K562 (cell line): ENCODE measurements around the gene HSPB6. TPM values are rescaled to one million over a fixed set of nuclear protein-coding genes. Genes with fewer than 3 reads are reported as not detected.

Source experiments
- ATAC-seq: fragments of 200-7000 bp; cut with Tn5 transposase; 3 replicates; pipeline ENCODE4 v1.9.1; 2020; ENCODE audit warnings: moderate library complexity
- Bru-seq: library from RNA; stranded (reverse); fragments of 400-500 nt; gene quantifications from one replicate; lab custom pipeline; 2021; lab: Mats Ljungman, UMichigan
- BruChase-seq, 2 experiments: library from RNA; stranded (reverse); fragments of 400-500 nt; gene quantifications; one replicate each; lab custom pipeline; 2021; lab: Mats Ljungman, UMichigan
- BruUV-seq: library from RNA; stranded (reverse); fragments of 400-500 nt; replicated peaks from 2 replicates; lab custom pipeline; 2021; lab: Mats Ljungman, UMichigan
- CTCF ChIA-PET: fragments of 300-600 bp; formaldehyde crosslinking; extraction: SDS; loops from one replicate; lab custom pipeline; 2021; ENCODE audit warnings: low intra/inter-chr PET ratio; lab: Yijun Ruan, JAX
- POLR2A ChIA-PET: fragments of 300-600, 350-650 bp; sonication (Branson Sonifier 250); formaldehyde crosslinking; extraction: SDS; loops from one replicate; lab custom pipeline; 2021; ENCODE audit warnings: antibody characterized with exemption, inconsistent platforms; lab: Yijun Ruan, JAX
- DNase-seq, 4 experiments: peaks; one replicate each; pipeline versions ENCODE4 v3.0.0 to v3.0.0-alpha.2; 2011 to 2018; ENCODE audit warnings: low spot score in 3 of 4, mixed read lengths in 3 of 4; ENCODE audit errors: extremely low read depth in 1 of 4
- FAIRE-seq: peaks from 2 replicates; lab custom pipeline; 2011; peaks lifted over from hg19 to GRCh38; lab: Jason Lieb, UNC
- H2AFZ ChIP-seq: 2 replicates; pipeline ENCODE4 v1.6.0; 2011; ENCODE audit warnings: low read depth, low read length, control low read depth, inconsistent platforms
- H3K27ac ChIP-seq: fragments of 200-600 bp; 3 replicates; pipeline ENCODE4 v1.8.0; 2011; ENCODE audit warnings: low read depth, mild to moderate bottlenecking, control low read depth, inconsistent platforms, low read length, moderate library complexity, mixed read lengths; ENCODE audit errors: extremely low read depth
- H3K27me3 ChIP-seq, 2 experiments: fragments of 300-600 bp in 1 of 2; 2 replicates in 1 of 2; 3 replicates in 1 of 2; pipeline versions ENCODE4 v1.6.0 to v1.8.0; 2011; ENCODE audit warnings: inconsistent platforms in 2 of 2, low read length in 2 of 2, mild to moderate bottlenecking in 1 of 2, mixed read lengths in 1 of 2, moderate library complexity in 1 of 2; ENCODE audit not compliant: control insufficient read depth in 2 of 2, insufficient read depth in 2 of 2
- H3K36me3 ChIP-seq: fragments of 300-600 bp; 3 replicates; pipeline ENCODE4 v1.8.0; 2011; ENCODE audit warnings: mild to moderate bottlenecking, low read length, inconsistent platforms; ENCODE audit not compliant: control insufficient read depth, insufficient read depth
- H3K4me1 ChIP-seq, 2 experiments: fragments of 200-600 bp in 1 of 2; replicated peaks in 1 of 2; 2 replicates in 1 of 2; 3 replicates in 1 of 2; pipeline versions ENCODE4 v1.5.1 to v1.8.0; 2011; ENCODE audit warnings: inconsistent platforms in 2 of 2, low read length in 2 of 2, mild to moderate bottlenecking in 1 of 2, mixed read lengths in 1 of 2, moderate library complexity in 1 of 2; ENCODE audit not compliant: control insufficient read depth in 2 of 2, insufficient read depth in 2 of 2
- H3K4me2 ChIP-seq: 2 replicates; pipeline ENCODE4 v1.6.1; 2011; ENCODE audit warnings: low read length, control low read depth, inconsistent platforms, mixed read lengths; ENCODE audit not compliant: insufficient read depth
- H3K4me3 ChIP-seq: fragments of 200-600 bp; sonication (generic), shearing (Covaris generic); 2 replicates; pipeline ENCODE4 v1.5.1; 2016; ENCODE audit warnings: control low read depth, inconsistent platforms
- H3K79me2 ChIP-seq: fragments of 200-600 bp; 3 replicates; pipeline ENCODE4 v1.8.0; 2011; ENCODE audit warnings: low read length, inconsistent platforms; ENCODE audit not compliant: control insufficient read depth, insufficient read depth
- H3K9ac ChIP-seq, 2 experiments: 2 replicates each; pipeline versions ENCODE4 v1.6.0 to v1.6.1; 2011; ENCODE audit warnings: low read depth in 2 of 2, low read length in 2 of 2, control low read depth in 1 of 2, inconsistent platforms in 1 of 2, mild to moderate bottlenecking in 1 of 2, mixed read lengths in 1 of 2; ENCODE audit not compliant: insufficient read depth in 1 of 2
- H3K9me1 ChIP-seq: one replicate; pipeline ENCODE4 v1.6.0; 2011; ENCODE audit warnings: inconsistent platforms, mild to moderate bottlenecking, low read length, moderate library complexity; ENCODE audit not compliant: control insufficient read depth, insufficient read depth
- H3K9me3 ChIP-seq: replicated peaks from 2 replicates; pipeline ENCODE4 v1.5.1; 2011; ENCODE audit warnings: low read depth, low read length, inconsistent platforms; ENCODE audit not compliant: control insufficient read depth, insufficient read depth
- H4K20me1 ChIP-seq: replicated peaks from 2 replicates; pipeline ENCODE4 v1.6.1; 2011; ENCODE audit warnings: low read length, inconsistent platforms, mixed read lengths; ENCODE audit not compliant: control insufficient read depth, insufficient read depth
- BRF2 ChIP-seq: IDR thresholded peaks from 3 replicates; pipeline ENCODE4 v1.6.1; 2011; ENCODE audit warnings: borderline replicate concordance, mild to moderate bottlenecking; ENCODE audit not compliant: insufficient read length, insufficient read depth
- GABPB1 ChIP-seq: sonication (generic); formaldehyde crosslinking; IDR thresholded peaks from 2 replicates; pipeline ENCODE4 v1.8.0; 2022; ENCODE audit warnings: mild to moderate bottlenecking, missing genetic modification reagents
- HNRNPL ChIP-seq: fragments of 200-400 bp; formaldehyde crosslinking; IDR thresholded peaks from 2 replicates; pipeline ENCODE4 v1.6.1; 2017; ENCODE audit warnings: low read depth, mild to moderate bottlenecking, low read length
- KAT8 ChIP-seq: fragments of 450-650 bp; IDR thresholded peaks from 2 replicates; pipeline ENCODE4 v1.6.1; 2016; ENCODE audit warnings: low read depth, mild to moderate bottlenecking
- L3MBTL2 ChIP-seq: fragments of 450-650 bp; IDR thresholded peaks from 2 replicates; pipeline ENCODE4 v1.6.1; 2016; ENCODE audit warnings: mild to moderate bottlenecking, moderate library complexity
- NR0B1 ChIP-seq: fragments of 450-650 bp; IDR thresholded peaks from one replicate; pipeline ENCODE4 v1.6.1; 2018; ENCODE audit warnings: mild to moderate bottlenecking, moderate library complexity; ENCODE audit not compliant: partially characterized antibody
- PCBP1 ChIP-seq: fragments of 200-400 bp; formaldehyde crosslinking; IDR thresholded peaks from 2 replicates; pipeline ENCODE4 v1.6.1; 2018; ENCODE audit warnings: mild to moderate bottlenecking, low read depth, low read length; ENCODE audit not compliant: poor library complexity, severe bottlenecking
- PPARD ChIP-seq: fragments of 250-450 bp; sonication (Bioruptor Pico); IDR thresholded peaks from 2 replicates; pipeline ENCODE4 v1.8.0; 2022; ENCODE audit warnings: inconsistent platforms, mild to moderate bottlenecking, moderate library complexity
- PTTG1 ChIP-seq: fragments of 450-650 bp; IDR thresholded peaks from 2 replicates; pipeline ENCODE4 v1.6.1; 2016; ENCODE audit warnings: low read depth, mild to moderate bottlenecking, missing genetic modification characterization, missing compliant biosample characterization
- RBFOX2 ChIP-seq: fragments of 200-400 bp; formaldehyde crosslinking; IDR thresholded peaks from 2 replicates; pipeline ENCODE4 v1.6.1; 2017; ENCODE audit warnings: low read depth, mild to moderate bottlenecking, low read length, moderate library complexity
- SRSF7 ChIP-seq: fragments of 200-400 bp; formaldehyde crosslinking; optimal IDR thresholded peaks from 2 replicates; pipeline ENCODE3; 2017; ENCODE audit warnings: mild to moderate bottlenecking, low read depth, low read length
- USF1 ChIP-seq: sonication (generic); formaldehyde crosslinking; IDR thresholded peaks from 2 replicates; pipeline ENCODE4 v1.9.0; 2022; ENCODE audit warnings: mild to moderate bottlenecking, missing genetic modification reagents
- WGBS: fragments of 100-300 bp; shearing (Covaris generic); methylation state at CpG from one replicate; pipeline ENCODE4 v1.1.6; 2016; ENCODE audit warnings: low coverage, mixed read lengths; ENCODE audit not compliant: insufficient coverage; ENCODE audit errors: missing lambda C conversion rate; 5-methylcytosine and 5-hydroxymethylcytosine counted together
- in situ Hi-C: fragments of 300-500 bp; cut with MboI; formaldehyde crosslinking; loops from 4 replicates; pipeline ENCODE4 v1.15.0; 2018; ENCODE audit warnings: inconsistent platforms, mixed read lengths
- intact Hi-C: fragments of 100-400 bp; cut with micrococcal nuclease; formaldehyde crosslinking; loops from 2 replicates; pipeline ENCODE4 v1.14.2; 2022
- long read RNA-seq, 3 experiments: library from polyadenylated mRNA in 2 of 3; library from RNA in 1 of 3; unstranded in 2 of 3; stranded (forward) in 1 of 3; transcript quantifications; one replicate each; pipeline ENCODE4 v2.0.0, GENCODE V29; 2019 to 2022
- polyA minus RNA-seq, 3 experiments: library from RNA; depleted of rRNA, polyadenylated mRNA; stranded (reverse); fragments of >200 nt; gene quantifications; 2 replicates each; pipeline ENCODE4 v1.2.3, GENCODE V29; 2011
- polyA plus RNA-seq, 8 experiments: library from polyadenylated mRNA; depleted of rRNA in 4 of 8; stranded (reverse) in 5 of 8; unstranded in 3 of 8; fragments of >200 nt; fragmentation: Nextera tagmentation in 2 of 8; fragmentation: Illumina TruSeq in 1 of 8; extraction: Ambion mirVana in 2 of 8; extraction: Trizol in 1 of 8; gene quantifications; 2 replicates each; pipeline versions ENCODE4 v1.2.1 to v1.2.3, GENCODE V29; 2011 to 2014; ENCODE audit warnings: inconsistent platforms in 1 of 8, missing spikeins in 1 of 8
- total RNA-seq, 7 experiments: library from RNA; depleted of rRNA in 6 of 7; stranded (reverse); fragments of >200 nt in 6 of 7; fragmentation: Illumina TruSeq in 2 of 7; extraction: Trizol in 2 of 7; gene quantifications; 2 replicates each; pipeline versions ENCODE4 v1.2.1 to v1.2.3, GENCODE V29; 2011 to 2021; ENCODE audit warnings: low replicate concordance in 1 of 7

The HSPB6 gene
- 0.32 TPM in 1 of 2 replicates, not detected in the other for total RNA-seq (2011; cell fraction: chromatin; rRNA removed; ENCODE audit: low replicate concordance)
- total RNA-seq (2011; cell fraction: nucleolus; rRNA removed) = 0.50 and 0.92 TPM in 2 replicates
- not detected in 2 replicates for total RNA-seq (2011; cell fraction: nucleoplasm; rRNA removed)
- total RNA-seq (2014; rRNA removed) (not detected in 2 replicates), total RNA-seq (2014; rRNA removed; fragmentation: Illumina TruSeq; extraction: Trizol) (not detected in 2 replicates), total RNA-seq (2015; rRNA removed; fragmentation: Illumina TruSeq; extraction: Trizol) (not detected in 2 replicates), total RNA-seq (2021) (0.40 and 0.55 TPM in 2 replicates), polyA plus RNA-seq (2011; rRNA removed) (0.05 TPM in 1 of 2 replicates, not detected in the other), polyA plus RNA-seq (2014; fragmentation: Illumina TruSeq; extraction: Trizol) (0.14 TPM in 1 of 2 replicates, not detected in the other), polyA plus RNA-seq (2014; fragmentation: Nextera tagmentation; extraction: Ambion mirVana) (not detected), polyA plus RNA-seq (2014; rRNA removed) (not detected in 2 replicates), polyA minus RNA-seq (2011; rRNA and poly(A)+ RNA removed) (0.15 TPM in 1 of 2 replicates, not detected in the other), Bru-seq, nascent RNA (percentile 41 among the genes with signal in this experiment), BruChase-seq, experiment 1, labeled RNA remaining after a 2-hour chase (percentile 24 among the genes with signal in this experiment), BruChase-seq, experiment 2, labeled RNA remaining after a 6-hour chase (percentile 19 among the genes with signal in this experiment)
- 0.10 and 0.13 TPM in 2 replicates for polyA plus RNA-seq (2011; cell fraction: cytosol; rRNA removed)
- 0.24 and 0.63 TPM in 2 replicates for polyA plus RNA-seq (2011; cell fraction: nucleus; rRNA removed)
- 0.07 and 0.51 TPM in 2 replicates for polyA plus RNA-seq (2012)
- not detected in 2 replicates for polyA minus RNA-seq (2011; cell fraction: cytosol; rRNA and poly(A)+ RNA removed)
- 0.22 TPM in 1 of 2 replicates, not detected in the other for polyA minus RNA-seq (2011; cell fraction: nucleus; rRNA and poly(A)+ RNA removed)
- long read RNA-seq, experiment 1 = 0 reads
- long read RNA-seq, experiment 2 = 0 reads
- long read RNA-seq, experiment 3 = 0 reads

GRCh38 chr19:35756377-35757230, at the start of gene HSPB6:
Gene HSPB6 (minus strand): TSS chr19:35757029. CDS start chr19:35757008, 21 bp downstream.
- H3K4me3 ChIP-seq = peak within 1 kb of the TSS; percentile 80
- peak within 1 kb of the TSS; percentile 83 for H3K27ac ChIP-seq
- FAIRE-seq (no peak), DNase-seq (no peak), ATAC-seq (no peak)
- H3K9me1 ChIP-seq = no peaks in the 10 kb centered on the region
- peaks cover 35% of the 10 kb centered on the region; the same call in 2 of the 3 replicates for H3K36me3 ChIP-seq
- intact Hi-C loops = no loop called here
- in situ Hi-C loops = no loop called here
- peaks cover 17% of the 10 kb centered on the region for H3K79me2 ChIP-seq
- H4K20me1 ChIP-seq = no peaks in the 10 kb centered on the region; the same call in 1 of the 2 replicates
- CTCF ChIA-PET = no interaction called here
- H3K27me3 ChIP-seq = no peaks in the 10 kb centered on the region
- peak within 1 kb of the TSS; percentile 73 to 93 for H3K9ac ChIP-seq
- H3K4me1 ChIP-seq = peaks cover 13 to 41% of the 10 kb centered on the region in 2 experiments
- peak within 1 kb of the TSS; percentile 56 for H2AFZ ChIP-seq
- 89% methylated on average over 31 of the region's 52 CpGs for WGBS
- POLR2A ChIA-PET = interaction anchor here (0.5 to 2.2 kb wide), 4 partner anchors 9 to 784 kb away, joined by 3 to 12 read pairs (median 4); partner anchors contain the start of gene LIN37
- H3K4me2 ChIP-seq = peak within 1 kb of the TSS; percentile 67
- no TSS peak for BruUV-seq
- no peaks in the 10 kb centered on the region; the same call in 1 of the 2 replicates for H3K9me3 ChIP-seq
- TF ChIP-seq PPARD (CRISPR knock-in tag) (no peak), PCBP1 (no peak), RBFOX2 (peak; percentile 52), KAT8 (no peak), PTTG1 (tag) (no peak), BRF2 (no peak), SRSF7 (peak; percentile 21), USF1 (CRISPR knock-in tag) (no peak), GABPB1 (CRISPR knock-in tag) (no peak), NR0B1 (no peak), HNRNPL (peak; percentile 92), L3MBTL2 (no peak)
